HG02840 (cell line): ENCODE results near the gene ADAMTS17.

ENCODE experiments used
- ATAC-seq: cut with Tn5 transposase; IDR thresholded peaks from one replicate; pipeline ENCODE4 v1.9.1; 2021; ENCODE audit warnings: mild to moderate bottlenecking, moderate library complexity, moderate number of reproducible peaks; ENCODE audit not compliant: unreplicated experiment, low FRiP score

The ADAMTS17 gene

DNA sequence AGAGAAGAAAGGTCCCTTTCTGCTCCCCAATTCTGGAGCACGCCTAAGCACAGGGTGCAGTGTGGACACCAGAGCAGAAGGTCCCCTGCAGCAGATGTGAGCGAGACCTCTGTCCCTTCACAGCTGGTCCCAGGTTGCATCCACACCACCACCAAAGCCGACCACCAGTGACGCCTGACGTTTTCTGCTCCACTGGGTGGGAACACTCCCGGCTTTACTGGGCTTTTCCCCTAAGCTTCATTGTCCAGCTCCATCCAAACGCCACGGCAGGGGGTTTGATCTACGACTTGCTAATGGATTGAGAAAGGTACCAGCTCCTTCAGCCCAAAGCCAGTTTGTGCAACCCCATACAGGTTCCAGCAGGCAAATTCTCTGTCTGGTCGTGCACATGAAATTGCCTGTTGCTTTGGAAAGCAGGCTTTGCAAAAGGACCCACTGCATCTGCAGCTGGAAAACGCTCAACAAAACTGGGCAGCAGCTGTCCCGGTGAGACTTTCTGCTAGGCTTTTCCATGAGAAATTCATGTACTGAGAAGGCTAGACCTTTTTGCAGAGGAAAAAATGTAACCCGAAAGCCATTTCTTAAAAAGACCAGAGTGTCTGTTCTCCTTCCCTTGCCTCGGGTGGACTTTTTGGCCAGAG, 31.1 kb downstream of the ADAMTS17 start:
- no peak for ATAC-seq

DNA sequence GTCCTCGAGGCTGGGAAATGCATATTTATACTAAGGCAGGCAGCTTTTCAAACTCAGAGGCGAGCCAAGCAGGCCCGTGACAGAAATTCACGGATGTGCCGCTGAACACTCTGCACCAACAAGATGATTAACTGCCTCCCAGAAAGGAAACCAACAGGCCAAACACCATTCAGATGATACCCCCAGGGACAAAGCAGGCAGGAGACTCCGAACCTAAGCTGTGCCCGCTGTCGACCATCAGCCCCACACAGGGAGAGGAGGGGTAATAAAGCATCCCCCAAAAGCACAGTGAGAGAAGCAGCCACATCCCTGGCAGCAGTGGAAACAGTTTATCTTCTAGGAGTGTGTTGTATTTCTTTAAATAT, 31.8 kb downstream of the ADAMTS17 start:
- ATAC-seq = no peak

DNA sequence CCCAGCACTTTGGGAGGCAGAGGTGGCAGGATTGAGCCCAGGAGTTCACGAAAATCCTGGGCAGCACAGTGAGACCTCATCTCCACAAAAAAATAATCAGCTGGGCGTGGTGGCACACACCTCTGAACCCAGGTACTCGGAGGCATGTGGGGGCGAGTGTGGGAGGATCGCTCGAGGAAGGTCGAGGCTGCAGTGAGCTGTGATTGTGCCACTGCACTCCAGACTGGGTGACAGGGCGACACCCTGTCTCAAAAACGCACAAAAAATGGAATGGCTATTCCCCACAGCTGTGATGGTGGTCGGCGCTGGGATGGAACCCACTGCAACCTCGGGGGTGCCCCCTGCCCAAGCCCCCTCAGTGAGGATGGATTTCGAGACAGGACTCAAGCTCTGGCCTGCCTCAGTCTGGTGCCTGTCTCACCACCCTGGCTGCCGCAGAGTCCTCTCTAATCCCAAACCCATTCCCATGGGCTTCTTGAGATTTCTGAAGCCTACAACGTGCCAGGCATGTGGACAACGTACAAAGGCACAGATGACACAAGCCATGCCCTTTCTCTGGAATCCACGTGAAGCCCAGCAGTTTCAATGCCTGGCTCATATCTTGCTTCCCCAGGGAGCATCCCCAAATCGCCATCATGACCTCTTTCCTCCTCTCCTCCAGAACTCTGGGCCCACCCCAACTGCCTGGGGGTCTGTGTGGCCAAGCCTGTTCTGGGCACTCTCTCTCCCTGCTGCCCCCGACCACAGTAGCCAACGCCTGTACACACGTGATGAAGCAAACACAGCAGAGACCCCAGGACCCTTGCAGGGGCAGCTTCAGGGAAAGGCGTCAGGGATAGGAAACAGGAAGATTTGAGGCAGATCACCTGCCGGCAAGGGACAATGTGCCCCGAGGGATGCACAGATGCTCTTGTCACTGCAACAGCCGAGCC, 32.4 kb downstream of the ADAMTS17 start:
- ATAC-seq = no peak

DNA sequence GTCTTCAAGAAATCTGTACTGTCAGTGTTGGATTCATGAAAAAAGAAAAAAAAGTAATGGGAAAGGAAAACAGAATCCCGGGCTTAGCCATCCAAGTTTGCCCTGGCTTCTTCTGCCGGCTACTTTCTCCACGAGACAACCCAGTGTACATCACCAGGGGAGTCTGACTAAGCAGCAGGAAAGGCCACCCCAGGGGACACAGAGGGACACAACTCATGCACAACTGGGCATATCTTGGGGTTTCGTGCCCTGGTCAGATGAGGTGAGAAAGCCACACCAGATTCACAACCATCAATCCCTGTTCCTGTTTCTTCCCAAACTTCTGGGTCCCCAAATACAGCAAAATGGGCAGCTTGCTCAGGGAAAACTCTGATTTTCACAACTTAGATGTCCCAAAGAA, 33.2 kb downstream of the ADAMTS17 start:
- no peak for ATAC-seq

DNA sequence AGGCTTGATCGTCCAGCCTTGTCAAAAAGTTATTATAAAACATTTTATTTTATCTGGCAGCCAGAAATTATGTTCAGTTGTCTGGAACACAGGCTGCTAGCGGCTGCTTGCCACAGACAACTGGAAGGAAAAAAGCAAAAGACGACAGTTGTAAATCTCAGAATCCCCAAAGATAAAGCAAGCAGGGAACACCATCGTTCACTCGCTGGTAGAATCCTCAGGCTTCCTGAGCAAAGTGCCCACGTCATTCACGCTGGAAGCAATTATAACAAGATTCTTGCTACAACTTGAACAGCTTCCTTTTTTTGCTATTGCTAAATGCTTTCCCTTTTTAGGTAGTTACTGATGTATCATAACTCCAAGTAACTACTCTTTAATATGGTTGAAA, 33.6 kb downstream of the ADAMTS17 start:
- ATAC-seq = no peak

DNA sequence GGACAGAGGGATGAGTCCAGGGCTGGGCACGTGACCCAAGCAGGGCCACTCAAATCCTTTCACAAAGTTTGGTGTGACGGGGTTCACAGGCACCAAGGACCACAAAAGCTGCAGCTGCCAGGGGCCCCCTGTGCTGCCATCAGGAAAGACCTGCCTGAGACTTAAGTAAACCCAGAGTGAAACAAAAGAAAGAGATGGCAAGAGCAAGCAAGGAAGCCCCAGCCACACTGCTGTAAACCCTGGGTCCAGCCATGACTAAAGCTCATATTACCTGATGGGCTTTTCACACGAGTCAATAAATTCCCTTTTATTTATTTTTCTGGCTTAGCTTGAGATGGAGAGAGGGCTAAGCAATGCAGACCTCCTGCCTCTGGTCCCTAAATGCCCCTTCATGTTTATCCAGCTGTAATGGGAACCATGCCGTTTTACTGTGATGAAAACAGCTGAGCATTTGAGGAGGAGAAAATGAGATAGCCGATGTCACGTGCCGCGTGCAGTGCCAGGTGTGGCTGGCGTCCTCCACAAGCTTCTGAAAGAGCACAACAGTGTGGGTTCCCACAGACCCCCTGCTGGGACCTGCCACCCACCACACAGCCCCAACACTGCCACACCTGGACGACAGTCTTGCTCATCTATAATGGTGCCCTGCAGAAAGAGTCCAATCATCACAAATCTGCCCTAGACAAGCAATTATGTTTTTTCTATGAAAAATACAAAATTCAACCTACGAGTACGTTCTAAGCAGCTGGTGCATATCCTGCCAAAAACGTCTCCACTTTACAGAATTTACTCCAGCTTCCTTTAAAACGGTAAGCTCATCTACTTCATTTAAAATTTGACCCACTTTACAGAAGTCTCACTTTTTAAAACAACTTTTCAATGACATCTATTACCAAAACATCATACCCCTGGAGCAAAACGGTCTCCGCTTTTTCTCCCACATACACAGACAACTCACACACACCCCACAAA, 34.2 kb downstream of the ADAMTS17 start:
- ATAC-seq = no peak

DNA sequence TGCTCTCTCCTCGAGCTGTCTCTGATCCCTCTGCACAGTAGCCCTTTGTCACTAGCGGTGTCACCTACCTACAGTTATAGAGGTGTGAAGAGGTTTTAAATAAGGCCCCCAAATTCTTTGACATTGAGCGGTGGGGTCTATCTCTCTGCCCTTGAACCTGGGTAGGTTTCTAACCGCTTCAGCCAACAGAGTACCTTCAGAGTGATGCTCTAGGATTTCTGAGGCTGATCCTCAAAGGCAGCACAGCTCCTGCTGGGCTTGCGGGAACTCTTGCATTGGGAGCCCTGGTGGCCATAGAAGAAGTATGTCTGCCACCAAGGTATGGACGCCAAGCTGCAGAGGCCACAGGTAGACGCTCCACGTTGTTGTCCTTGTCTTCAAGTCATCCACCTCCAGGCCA, 35.7 kb downstream of the ADAMTS17 start:
- no peak for ATAC-seq

DNA sequence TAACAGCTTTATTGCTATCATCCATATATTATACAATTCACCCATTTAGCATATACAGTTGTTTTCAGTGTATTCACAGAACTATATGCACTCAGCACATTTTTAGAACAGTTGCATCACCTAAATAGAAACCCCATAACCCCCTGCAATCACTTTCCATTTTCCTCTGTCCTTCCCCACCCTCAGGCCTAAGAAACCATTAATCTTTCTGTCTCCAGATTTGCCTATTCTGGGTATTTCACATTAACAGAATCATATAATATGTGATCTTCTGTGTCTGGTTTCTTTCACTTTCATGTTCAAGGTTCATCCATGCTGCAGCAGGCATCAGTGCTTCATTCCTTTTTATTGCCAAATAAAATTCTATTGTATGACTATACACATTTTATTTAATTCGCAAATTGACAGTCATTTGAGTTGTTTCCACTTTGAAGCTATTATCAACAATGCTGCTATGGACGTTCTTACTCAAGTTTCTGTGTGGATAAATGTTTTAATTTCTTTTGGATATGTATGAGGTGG, 39.8 kb downstream of the ADAMTS17 start:
- no peak for ATAC-seq

DNA sequence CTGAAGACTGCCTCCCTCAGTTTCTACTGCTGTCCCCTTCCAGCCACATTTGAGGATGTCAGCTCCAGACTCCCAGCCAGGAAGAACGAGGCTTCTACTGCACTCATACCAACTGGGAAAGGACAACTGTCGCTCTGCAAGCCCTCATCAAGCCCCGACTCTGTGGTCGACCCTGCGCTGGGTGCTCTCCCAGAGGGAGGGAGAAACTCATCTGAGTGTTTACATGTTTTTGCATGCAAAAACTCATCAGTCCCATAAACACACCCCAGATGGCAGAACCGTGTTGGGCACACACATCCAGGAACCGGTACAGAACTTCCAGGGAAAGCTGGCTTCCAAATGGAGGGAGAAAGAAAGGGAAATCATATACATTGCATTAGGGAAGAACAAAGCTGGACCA, 43.5 kb downstream of the ADAMTS17 start:
- ATAC-seq = no peak

DNA sequence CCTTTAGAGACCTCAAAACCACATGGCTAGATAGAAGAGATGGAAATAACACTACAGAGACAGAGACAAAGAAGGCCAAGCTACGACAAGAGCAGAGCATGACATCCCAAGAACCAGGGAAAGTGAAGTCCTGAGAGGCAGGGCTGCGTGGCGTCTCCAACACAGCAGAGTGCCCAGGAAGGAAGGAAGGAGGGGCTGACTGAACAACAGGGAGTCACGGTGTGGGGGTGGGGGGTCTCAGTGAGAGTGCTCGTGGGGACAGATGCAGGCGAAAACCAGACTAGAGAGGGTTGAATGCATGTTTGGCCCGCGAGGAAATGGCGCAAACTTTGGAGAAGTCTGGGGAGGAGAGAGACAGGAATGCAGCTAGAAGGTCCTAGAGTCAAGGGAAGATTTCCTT, 44.0 kb downstream of the ADAMTS17 start:
- no peak for ATAC-seq

DNA sequence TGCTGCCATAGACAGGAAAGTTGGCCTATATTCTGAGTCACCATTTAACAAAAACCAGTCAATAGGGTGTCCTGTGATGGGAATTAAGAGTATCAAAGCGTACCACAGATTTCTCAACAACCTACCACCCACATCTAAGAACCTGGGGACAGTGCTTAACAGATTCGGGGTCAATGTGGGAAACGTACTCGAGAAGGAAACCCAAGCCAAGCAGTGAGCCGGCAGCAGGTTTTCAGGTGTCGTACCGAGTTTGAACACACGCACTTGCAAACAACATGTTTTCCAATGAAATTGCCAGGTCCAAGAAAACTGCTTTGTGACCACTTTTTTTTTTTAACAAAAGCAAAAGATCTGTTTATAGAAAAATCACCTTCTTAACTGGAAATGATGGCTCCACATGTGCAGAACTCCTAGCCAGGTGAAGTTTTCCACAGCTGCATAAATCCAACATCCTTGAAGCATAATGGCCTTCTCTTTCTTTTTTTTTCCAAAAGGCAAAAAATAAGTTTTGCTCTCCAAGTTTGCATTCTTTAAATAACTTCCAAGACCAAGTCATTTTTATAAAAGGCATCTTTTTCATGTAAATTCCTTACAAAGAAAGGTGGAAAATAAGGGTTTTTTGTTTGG, 45.7 kb downstream of the ADAMTS17 start:
- ATAC-seq = no peak

DNA sequence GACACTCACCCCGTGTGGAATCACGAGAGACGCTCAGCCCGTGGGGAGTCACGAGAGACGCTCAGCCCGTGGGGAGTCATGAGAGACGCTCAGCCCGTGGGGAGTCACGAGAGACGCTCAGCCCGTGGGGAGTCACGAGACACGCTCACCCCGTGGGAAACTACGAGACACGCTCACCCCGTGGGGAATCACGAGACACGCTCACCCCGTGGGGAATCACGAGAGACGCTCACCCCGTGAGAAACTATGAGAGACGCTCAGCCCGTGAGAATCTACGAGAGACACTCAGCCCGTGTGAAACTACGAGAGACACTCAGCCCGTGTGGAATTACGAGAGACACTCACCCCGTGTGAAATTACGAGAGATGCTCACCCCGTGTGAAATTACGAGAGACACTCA, 49.8 kb downstream of the ADAMTS17 start:
- no peak for ATAC-seq

DNA sequence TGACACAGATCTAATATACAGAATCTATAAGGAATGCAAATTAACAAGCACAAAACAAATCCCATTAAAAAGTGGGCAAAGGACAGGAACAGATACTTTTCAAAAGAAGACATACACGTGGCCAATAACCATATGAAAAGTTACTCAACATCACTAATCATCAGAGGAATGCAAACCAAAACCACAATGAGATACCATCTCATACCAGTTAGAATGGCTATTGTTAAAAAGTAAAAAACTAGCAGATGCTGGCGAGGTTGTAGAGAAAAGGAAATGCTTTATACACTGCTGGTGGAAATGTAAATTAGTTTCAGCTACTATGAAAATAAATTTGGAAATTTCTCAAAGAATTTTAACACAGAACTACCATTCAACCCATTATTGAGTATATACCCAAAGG, 50.7 kb downstream of the ADAMTS17 start:
- no peak for ATAC-seq

DNA sequence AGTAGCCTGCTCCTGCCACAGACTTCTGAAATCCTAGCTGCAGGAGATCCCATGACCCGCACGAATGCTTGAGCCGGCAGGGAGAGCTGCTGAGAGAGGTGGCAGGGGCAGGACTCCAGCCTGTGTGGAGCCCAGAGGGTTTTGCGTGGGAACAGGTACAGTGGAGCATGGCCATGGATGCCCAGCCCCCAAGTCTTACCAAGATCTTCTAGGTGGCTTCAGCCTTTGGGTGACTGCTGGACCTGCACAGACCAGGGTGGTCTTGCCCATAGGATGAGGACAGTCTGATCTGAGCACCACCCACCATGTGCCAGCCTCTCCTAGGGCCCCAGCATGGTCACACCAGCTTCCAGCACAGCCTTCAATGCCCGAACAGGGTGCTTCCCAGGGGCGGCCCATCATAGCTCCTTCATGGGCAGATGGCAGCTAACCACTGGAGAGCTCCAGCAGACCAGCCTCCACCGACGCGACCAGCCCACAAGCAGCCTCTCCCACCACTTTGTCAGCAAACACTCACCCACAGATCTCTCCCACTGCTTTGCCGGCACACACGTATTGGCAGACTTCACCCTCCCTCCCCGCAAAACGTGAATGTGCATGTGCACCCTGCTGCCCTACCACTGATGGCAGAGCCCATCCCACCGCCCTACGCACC, 56.0 kb downstream of the ADAMTS17 start:
- no peak for ATAC-seq

DNA sequence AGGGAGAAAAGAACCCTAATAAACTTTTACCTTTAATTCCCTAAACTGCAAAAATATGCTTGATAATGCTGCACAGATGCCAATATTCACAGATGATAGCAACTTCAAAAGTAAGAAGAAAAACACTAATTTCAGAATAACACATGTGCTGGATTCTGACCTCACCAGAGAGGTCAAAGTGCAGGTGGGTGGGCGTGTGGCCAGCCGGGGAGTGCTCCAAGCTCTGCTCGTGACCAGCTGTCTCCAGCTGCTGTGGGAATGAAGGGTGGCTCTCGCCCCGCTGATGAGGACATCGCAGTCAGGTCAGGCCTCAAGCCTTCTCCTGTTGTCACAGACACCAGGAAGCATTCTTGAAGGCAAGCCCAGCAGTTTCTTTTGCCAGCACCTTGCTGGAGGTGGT, 57.1 kb downstream of the ADAMTS17 start:
- ATAC-seq = no peak

DNA sequence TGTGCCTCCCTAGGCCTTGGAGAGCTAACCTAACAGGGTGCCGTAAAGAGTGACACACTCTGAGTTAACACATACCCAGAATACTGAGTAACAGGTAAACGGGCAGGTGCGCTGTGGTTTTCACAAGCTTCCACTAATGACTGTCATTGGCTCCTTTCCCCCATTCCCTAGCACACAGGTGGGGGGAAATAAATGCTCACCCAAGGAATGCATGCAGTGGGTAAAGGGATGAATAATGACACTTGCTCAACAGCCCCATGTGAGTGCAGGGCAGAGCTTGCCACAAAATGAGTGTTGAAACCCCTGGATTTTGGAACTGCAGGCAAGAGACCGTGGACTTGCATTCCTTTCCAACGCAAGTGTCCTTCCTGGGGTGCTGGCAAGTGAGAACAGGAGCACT, 57.6 kb downstream of the ADAMTS17 start:
- no peak for ATAC-seq

DNA sequence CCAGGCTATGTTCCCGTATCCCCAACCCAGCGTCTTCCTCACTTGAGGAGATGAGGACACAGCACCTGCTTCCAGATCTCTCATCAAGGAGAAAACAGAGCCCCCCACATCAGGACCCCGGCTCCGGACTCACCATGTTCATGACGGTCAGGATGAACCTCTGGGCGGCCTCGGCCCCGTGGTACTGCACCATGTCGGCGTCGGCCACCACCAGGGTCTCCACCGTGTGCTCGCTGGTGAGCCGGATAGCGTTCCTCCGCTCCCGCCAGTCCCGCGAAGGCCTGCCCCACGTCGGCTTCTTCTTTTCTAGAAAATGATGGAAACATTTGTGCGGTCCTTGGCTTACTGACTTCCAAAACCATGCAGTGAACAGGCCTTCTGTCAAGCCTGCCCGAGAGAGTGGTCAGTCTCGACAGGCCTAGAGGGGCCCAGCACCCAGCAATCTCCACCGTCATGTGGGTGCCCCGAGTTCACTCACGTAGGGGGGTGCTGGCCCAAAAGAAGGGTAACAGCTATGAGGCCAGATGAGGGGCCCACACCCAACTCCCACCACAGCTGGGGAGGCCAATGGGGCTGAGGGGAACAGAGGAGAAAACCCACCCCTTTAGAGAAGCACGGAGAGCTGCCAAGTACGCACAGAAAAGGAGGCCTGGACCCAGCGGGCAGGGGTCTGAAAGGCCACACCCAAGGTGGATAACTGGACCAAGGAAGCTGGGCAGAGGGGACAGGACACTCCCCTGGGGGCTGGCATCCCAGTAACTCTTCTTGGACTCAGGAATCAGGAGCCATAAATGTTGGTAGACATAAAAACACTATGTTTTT, 60.5 kb downstream of the ADAMTS17 start:
- ATAC-seq = no peak

DNA sequence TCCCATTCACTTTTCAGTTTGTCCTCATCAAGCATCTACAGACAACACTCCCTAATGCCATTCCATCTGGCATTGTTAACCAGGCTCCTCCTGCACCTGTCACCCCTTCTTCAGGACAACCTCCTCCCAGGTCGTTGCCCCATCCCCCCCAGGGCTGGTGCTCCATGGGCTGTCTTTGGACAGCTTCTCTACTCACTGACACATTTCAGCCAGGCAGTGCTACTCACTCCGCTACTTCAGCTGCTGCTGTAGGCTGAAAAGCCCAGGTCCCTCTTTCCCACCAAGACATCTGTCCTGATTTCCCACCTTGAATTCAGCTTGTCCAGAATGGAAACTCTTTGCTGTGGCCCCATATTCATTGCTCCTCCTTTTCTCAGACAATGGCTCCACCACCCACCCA, 61.9 kb downstream of the ADAMTS17 start:
- no peak for ATAC-seq

DNA sequence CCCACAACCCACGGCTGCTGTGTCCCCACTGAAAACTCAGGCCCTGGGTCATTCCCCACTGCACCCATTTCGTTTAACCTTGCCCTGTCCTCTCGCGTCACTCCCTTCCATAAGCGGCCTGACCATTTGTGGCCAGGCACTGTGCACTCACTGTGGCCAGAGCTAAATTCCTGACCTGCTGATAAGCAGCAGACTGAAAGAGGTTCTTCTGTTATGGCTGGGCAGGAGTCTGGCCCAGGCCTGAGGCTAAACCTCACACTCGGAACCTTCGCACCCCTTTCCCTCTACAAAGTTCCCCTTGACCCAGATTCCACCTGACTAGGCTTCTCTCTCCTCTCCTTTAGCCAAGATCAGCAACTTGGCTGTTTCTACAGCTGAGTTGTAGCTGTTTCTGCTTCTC, 62.3 kb downstream of the ADAMTS17 start:
- ATAC-seq = no peak
